Rectal smooth muscle tissue (tissue), 1 donor: ENCODE results near the gene PLD6.

Experiments
- H3K27ac ChIP-seq: one replicate; pipeline ENCODE4 v1.7.0; 2013; ENCODE audit warnings: low read depth, low read length, inconsistent platforms
- H3K27me3 ChIP-seq: one replicate; pipeline ENCODE4 v1.7.0; 2013; ENCODE audit warnings: low read length; ENCODE audit not compliant: control insufficient read depth, insufficient read depth
- H3K36me3 ChIP-seq: one replicate; pipeline ENCODE4 v1.7.0; 2013; ENCODE audit warnings: low read length; ENCODE audit not compliant: control insufficient read depth, insufficient read depth
- H3K4me1 ChIP-seq: one replicate; pipeline ENCODE4 v1.7.0; 2013; ENCODE audit warnings: low read length; ENCODE audit not compliant: control insufficient read depth, insufficient read depth
- H3K4me3 ChIP-seq: one replicate; pipeline ENCODE4 v1.7.0; 2013; ENCODE audit warnings: low read length
- H3K9ac ChIP-seq: one replicate; pipeline ENCODE4 v1.7.0; 2013; ENCODE audit warnings: low read length

PLD6 gene

DNA sequence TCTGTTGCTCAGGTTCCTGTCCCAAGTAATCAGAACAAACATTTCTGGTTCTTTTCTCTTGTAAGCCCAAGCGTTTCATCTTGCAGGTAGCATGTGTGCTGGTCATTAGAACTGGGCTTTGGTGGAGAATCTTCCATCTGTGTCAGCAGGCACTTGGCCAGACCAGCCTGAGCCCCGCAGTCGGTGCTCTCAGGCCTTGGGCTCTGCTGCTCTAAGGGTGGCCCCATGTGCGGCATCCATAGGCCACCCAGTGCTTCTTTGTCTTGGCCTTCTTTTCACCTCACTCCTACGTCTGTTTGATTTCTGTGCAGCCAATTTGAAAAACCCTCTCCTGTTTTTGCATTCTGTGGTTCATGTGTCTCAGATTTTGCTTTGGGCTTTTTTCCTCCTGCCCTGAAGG is 51.6 kb downstream of the PLD6 start:
- H3K27ac ChIP-seq = no peak overlapping the region
- no peak overlapping the region for H3K4me3 ChIP-seq
- H3K27me3 ChIP-seq = no peaks in the 10 kb centered on the region
- peaks cover 15% of the 10 kb centered on the region for H3K4me1 ChIP-seq
- no peak overlapping the region for H3K9ac ChIP-seq
- peaks cover 50% of the 10 kb centered on the region for H3K36me3 ChIP-seq

DNA sequence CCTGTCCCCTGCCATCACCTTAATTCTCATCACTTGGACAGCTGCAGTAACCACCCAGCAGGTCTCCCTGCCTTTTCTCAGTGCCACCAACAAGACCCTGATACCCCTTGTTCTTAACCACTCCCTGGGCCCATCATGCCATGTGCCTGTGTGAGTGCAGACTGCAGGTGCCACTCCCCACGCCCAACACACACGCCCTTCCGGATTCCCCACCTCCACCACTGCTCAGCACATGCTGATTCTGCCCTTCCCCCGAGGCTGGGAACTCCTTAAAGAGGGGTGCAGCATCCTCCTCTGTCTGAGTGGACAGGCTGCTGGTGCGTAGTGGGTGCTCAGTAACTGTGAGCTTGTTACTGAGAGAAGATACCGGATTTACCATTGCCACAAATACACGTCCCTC is 52.4 kb downstream of the PLD6 start:
- Histone ChIP-seq H3K4me3 (no peak overlapping the region), H3K9ac (no peak overlapping the region), H3K27ac (no peak overlapping the region), H3K36me3 (peaks cover 47% of the 10 kb centered on the region), H3K27me3 (no peaks in the 10 kb centered on the region), H3K4me1 (peaks cover 15% of the 10 kb centered on the region)

DNA sequence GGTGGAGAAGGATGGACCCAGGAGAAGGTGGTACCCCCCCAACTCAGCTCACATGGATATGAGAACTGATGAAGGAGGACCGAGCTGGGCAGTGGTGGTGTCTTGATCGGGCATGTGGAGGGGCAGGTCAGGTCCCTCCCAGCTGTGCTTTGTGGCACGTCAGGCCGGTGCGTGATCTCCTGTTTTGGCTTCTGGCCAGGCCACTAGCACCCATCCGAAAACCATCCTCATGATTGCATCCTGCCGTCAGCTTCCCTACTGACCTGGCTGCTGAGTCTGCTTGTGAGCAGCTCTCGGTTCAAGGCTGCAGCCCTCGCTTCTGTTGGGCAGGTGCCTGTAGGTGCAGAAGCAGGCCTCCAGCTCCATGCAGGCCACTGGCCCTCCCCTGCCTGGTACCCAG is 53.1 kb downstream of the PLD6 start:
- Histone ChIP-seq H3K4me1 (peaks cover 15% of the 10 kb centered on the region), H3K27ac (no peak overlapping the region)

DNA sequence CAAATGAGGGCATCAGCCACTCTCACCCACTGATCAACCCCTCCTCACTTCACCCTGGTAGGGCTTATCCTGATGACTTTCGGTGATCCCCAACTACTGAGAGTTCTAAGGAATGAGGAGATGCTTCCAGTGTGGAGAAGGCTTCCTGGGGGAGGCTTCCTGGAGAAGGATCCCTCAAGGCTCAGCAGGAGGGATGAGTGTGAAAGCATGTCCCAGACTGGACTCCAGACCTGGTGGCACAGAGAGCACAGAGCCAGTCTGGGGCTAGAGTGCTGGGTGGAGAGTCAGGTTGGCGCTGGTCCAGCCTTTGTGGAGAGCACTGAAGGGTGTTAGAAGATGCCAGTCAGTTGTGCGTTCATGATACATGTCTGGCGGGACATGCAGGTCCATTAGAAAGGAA is 53.7 kb downstream of the PLD6 start:
- peaks cover 52% of the 10 kb centered on the region for H3K36me3 ChIP-seq
- no peak overlapping the region for H3K4me3 ChIP-seq
- H3K9ac ChIP-seq = no peak overlapping the region
- peaks cover 15% of the 10 kb centered on the region for H3K4me1 ChIP-seq
- H3K27ac ChIP-seq = peak overlapping the region; percentile 46
- no peaks in the 10 kb centered on the region for H3K27me3 ChIP-seq

More for the DNA sequence above, 53.1 kb downstream of the PLD6 start:
- H3K4me3 ChIP-seq = no peak overlapping the region
- H3K27me3 ChIP-seq = no peaks in the 10 kb centered on the region
- H3K36me3 ChIP-seq = peaks cover 48% of the 10 kb centered on the region
- no peak overlapping the region for H3K9ac ChIP-seq

DNA sequence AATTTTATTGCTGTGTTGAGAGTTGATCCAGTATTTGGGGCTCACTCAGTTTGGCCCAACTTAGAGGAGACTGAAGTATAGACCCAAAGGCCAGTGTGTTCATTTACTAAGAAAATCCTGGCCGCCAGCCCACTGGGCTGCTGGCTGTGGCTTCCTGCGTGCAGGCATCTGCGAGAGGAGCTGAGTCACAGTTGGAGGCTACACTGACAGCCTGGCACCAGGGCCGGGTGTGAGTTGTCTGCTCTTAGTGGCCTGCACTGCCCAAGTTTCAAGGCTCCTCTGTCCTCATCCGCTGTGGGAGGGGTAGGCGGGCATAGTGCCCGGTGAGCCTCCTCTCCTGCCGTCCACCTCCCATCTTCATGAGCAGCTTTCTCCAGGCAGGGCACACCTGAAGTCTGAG is 54.2 kb downstream of the PLD6 start:
- Histone ChIP-seq H3K27me3 (no peaks in the 10 kb centered on the region), H3K27ac (peak overlapping the region; percentile 66), H3K36me3 (peaks cover 53% of the 10 kb centered on the region), H3K4me1 (peaks cover 15% of the 10 kb centered on the region), H3K9ac (no peak overlapping the region), H3K4me3 (no peak overlapping the region)

DNA sequence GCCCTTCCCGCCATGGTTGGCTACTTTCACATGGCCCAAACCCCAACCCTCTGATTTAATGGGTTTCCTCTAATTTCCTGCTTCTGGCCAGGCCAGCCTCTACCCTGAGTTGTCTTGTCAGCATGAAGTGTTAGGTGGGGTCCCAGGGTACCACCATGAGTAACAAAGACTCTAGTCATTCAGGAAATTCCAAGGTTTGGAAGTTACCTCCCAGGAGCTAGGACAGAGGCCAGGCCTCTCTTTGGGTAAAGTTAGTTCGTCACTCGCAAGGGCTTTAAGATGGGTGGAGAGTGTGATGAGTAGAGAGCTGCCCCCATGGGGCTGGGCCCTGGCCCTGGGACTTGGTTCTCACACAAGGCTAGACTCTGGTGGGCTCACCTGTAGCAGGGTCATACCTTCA is 54.6 kb downstream of the PLD6 start:
- Histone ChIP-seq H3K9ac (no peak overlapping the region), H3K27me3 (no peaks in the 10 kb centered on the region), H3K4me1 (peaks cover 15% of the 10 kb centered on the region), H3K27ac (peak overlapping the region; percentile 66), H3K36me3 (peaks cover 53% of the 10 kb centered on the region), H3K4me3 (no peak overlapping the region)

DNA sequence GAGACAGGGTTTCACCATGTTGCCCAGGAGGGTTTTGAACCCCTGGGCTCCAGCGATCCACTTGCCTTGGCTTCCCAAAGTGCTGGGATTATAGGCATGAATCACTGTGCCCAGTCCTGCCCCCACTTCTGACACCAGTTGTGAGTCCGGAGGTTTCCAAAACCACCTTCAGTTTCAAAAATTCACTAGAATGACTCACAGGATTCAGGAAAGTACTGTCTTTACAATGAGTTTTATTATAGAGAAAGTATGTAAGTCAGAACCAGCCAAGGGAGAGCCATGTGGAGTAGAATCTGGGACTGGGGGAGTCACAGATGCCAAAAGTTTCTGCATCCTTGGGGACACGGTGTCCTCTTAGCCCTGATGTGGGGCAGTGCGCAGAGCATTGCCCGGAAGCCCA is 55.1 kb downstream of the PLD6 start:
- no peak overlapping the region for H3K4me3 ChIP-seq
- no peak overlapping the region for H3K27ac ChIP-seq
- peaks cover 15% of the 10 kb centered on the region for H3K4me1 ChIP-seq
- H3K27me3 ChIP-seq = no peaks in the 10 kb centered on the region
- H3K9ac ChIP-seq = no peak overlapping the region
- peaks cover 53% of the 10 kb centered on the region for H3K36me3 ChIP-seq
